ENCODE data around the gene NCR3LG1.

DNA sequence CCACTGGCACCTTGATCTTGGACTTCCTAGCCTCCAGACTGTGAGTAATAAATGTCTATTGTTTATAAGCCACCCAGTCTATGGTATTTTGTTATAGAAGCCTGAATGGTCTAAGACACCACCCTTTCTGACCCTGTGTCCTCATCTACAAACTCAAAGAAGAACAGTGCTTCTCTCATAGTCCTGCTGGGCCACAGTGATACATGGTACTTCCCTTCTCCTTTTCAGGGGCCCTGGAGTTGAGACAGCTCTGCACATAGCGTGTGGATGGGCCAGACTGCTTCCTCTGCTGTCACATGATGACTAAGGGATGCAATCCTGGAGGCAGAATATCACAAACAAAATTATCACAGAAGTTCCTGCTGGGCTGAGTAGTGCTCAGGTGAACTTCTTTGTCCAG lies 31.9 kb downstream of the NCR3LG1 start:
- TF ChIP-seq TCF12 (IDR thresholded peaks at IDR 0.05; ENCODE audit: low read depth, low read length) (no peak), JUND (IDR thresholded peaks at IDR 0.05; ENCODE audit: low read length) (no peak), POLR2A (IDR thresholded peaks at IDR 0.05; ENCODE audit: control extremely low read depth in 1 of 2, low read depth in 2 of 2, low read length in 2 of 2) (no peak), SP1 (IDR thresholded peaks at IDR 0.05; ENCODE audit: low read depth, low read length) (no peak), ZNF274 (IDR thresholded peaks at IDR 0.05; ENCODE audit: borderline replicate concordance, extremely low read depth, low read length) (no peak), EZH2 (IDR thresholded peaks at IDR 0.05; ENCODE audit: low read depth, low read length, severe bottlenecking) (no peak), MAFK (IDR thresholded peaks at IDR 0.05; ENCODE audit: low read depth, low read length) (no peak), NRF1 (IDR thresholded peaks at IDR 0.05; ENCODE audit: low read depth, low read length) (no peak), CEBPB (IDR thresholded peaks at IDR 0.05; ENCODE audit: low read depth, low read length) (no peak)
- TF ChIP-seq, protein P1, sequence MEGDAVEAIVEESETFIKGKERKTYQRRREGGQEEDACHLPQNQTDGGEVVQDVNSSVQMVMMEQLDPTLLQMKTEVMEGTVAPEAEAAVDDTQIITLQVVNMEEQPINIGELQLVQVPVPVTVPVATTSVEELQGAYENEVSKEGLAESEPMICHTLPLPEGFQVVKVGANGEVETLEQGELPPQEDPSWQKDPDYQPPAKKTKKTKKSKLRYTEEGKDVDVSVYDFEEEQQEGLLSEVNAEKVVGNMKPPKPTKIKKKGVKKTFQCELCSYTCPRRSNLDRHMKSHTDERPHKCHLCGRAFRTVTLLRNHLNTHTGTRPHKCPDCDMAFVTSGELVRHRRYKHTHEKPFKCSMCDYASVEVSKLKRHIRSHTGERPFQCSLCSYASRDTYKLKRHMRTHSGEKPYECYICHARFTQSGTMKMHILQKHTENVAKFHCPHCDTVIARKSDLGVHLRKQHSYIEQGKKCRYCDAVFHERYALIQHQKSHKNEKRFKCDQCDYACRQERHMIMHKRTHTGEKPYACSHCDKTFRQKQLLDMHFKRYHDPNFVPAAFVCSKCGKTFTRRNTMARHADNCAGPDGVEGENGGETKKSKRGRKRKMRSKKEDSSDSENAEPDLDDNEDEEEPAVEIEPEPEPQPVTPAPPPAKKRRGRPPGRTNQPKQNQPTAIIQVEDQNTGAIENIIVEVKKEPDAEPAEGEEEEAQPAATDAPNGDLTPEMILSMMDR (IDR thresholded peaks at IDR 0.05; ENCODE audit: control extremely low read depth in 1 of 3, insufficient read depth in 1 of 3, low read depth in 1 of 3, low read length in 3 of 3): no peak

Data from H1 (cell line).